Measurements from ENCODE around the gene NFIL3. TPM values are rescaled to one million over a fixed set of nuclear protein-coding genes. Genes with fewer than 3 reads are reported as not detected.
A peak's percentile ranks its signal among the peaks of the same experiment; 100 is the strongest.

The NFIL3 gene
- polyA plus RNA-seq, 4 donors = 10.1 to 72.9 (median 16.4) TPM

GRCh38 chr9:91419222-91420191 is 4.1 kb downstream of the NFIL3 start:
- DNase-seq (peak; percentile 68 to 82), FAIRE-seq (no peak)
- peak overlapping the region in 2 of 3 donors; percentile 7 to 71 for H3K27ac ChIP-seq (ENCODE audit: low read depth in 1 of 3, low read length in 2 of 3)
- 55 to 67% (median 58%) methylated on average over 10 of the region's 10 CpGs for WGBS, 3 donors
- H3K36me3 ChIP-seq (ENCODE audit: control insufficient read depth in 3 of 3, insufficient read depth in 2 of 3, low read depth in 1 of 3, low read length in 3 of 3) = no peaks in the 10 kb centered on the region
- H3K9me3 ChIP-seq (ENCODE audit: control insufficient read depth in 2 of 2, insufficient read depth in 1 of 2, low read depth in 1 of 2, low read length in 1 of 2) = no peaks in the 10 kb centered on the region
- H3K4me3 ChIP-seq (ENCODE audit: low read depth in 1 of 3, low read length in 3 of 3) = no peak overlapping the region
- peaks cover 2 to 14% (median 12%) of the 10 kb centered on the region in 3 donors for H3K4me1 ChIP-seq (ENCODE audit: control insufficient read depth in 3 of 3, insufficient read depth in 2 of 3, low read depth in 1 of 3, low read length in 2 of 3)
- no peaks in the 10 kb centered on the region for H3K27me3 ChIP-seq (ENCODE audit: control insufficient read depth in 3 of 3, insufficient read depth in 3 of 3, low read length in 3 of 3)

GRCh38 chr9:91418215-91418610 is 5.4 kb downstream of the NFIL3 start:
- peaks cover 0 to 3% (median 0%) of the 10 kb centered on the region in 3 donors for H3K36me3 ChIP-seq (ENCODE audit: control insufficient read depth in 3 of 3, insufficient read depth in 2 of 3, low read depth in 1 of 3, low read length in 3 of 3)
- no peaks in the 10 kb centered on the region for H3K9me3 ChIP-seq (ENCODE audit: control insufficient read depth in 2 of 2, insufficient read depth in 1 of 2, low read depth in 1 of 2, low read length in 1 of 2)
- DNase-seq (no peak), FAIRE-seq (no peak)
- peak overlapping the region in 1 of 3 donors; percentile 71 for H3K27ac ChIP-seq (ENCODE audit: low read depth in 1 of 3, low read length in 2 of 3)
- H3K4me1 ChIP-seq (ENCODE audit: control insufficient read depth in 3 of 3, insufficient read depth in 2 of 3, low read depth in 1 of 3, low read length in 2 of 3) = peaks cover 2 to 14% (median 12%) of the 10 kb centered on the region in 3 donors
- H3K4me3 ChIP-seq (ENCODE audit: low read depth in 1 of 3, low read length in 3 of 3) = no peak overlapping the region
- no peaks in the 10 kb centered on the region for H3K27me3 ChIP-seq (ENCODE audit: control insufficient read depth in 3 of 3, insufficient read depth in 3 of 3, low read length in 3 of 3)

- no peaks in the 10 kb centered on the region for H3K9me3 ChIP-seq (ENCODE audit: control insufficient read depth in 2 of 2, insufficient read depth in 1 of 2, low read depth in 1 of 2, low read length in 1 of 2)
- no peaks in the 10 kb centered on the region for H3K27me3 ChIP-seq (ENCODE audit: control insufficient read depth in 3 of 3, insufficient read depth in 3 of 3, low read length in 3 of 3)
- FAIRE-seq = no peak
- no peak for DNase-seq
- H3K27ac ChIP-seq (ENCODE audit: low read depth in 1 of 3, low read length in 2 of 3) = peak overlapping the region in 1 of 3 donors; percentile 1
- no peak overlapping the region for H3K4me3 ChIP-seq (ENCODE audit: low read depth in 1 of 3, low read length in 3 of 3)
- 81 to 91% (median 86%) methylated on average over 9 of the region's 9 CpGs for WGBS, 3 donors
- H3K4me1 ChIP-seq (ENCODE audit: control insufficient read depth in 3 of 3, insufficient read depth in 2 of 3, low read depth in 1 of 3, low read length in 2 of 3) = peaks cover 2 to 14% (median 12%) of the 10 kb centered on the region in 3 donors
- H3K36me3 ChIP-seq (ENCODE audit: control insufficient read depth in 3 of 3, insufficient read depth in 2 of 3, low read depth in 1 of 3, low read length in 3 of 3) = peaks cover 0 to 4% (median 0%) of the 10 kb centered on the region in 3 donors
Measured at GRCh38 chr9:91417602-91418214, 5.9 kb downstream of the NFIL3 start.

- FAIRE-seq = peak; percentile 15
- Histone ChIP-seq H3K27ac (ENCODE audit: low read depth in 1 of 3, low read length in 2 of 3) (no peak overlapping the region), H3K4me1 (ENCODE audit: control insufficient read depth in 3 of 3, insufficient read depth in 2 of 3, low read depth in 1 of 3, low read length in 2 of 3) (peaks cover 0 to 14% (median 12%) of the 10 kb centered on the region in 3 donors), H3K4me3 (ENCODE audit: low read depth in 1 of 3, low read length in 3 of 3) (no peak overlapping the region), H3K27me3 (ENCODE audit: control insufficient read depth in 3 of 3, insufficient read depth in 3 of 3, low read length in 3 of 3) (no peaks in the 10 kb centered on the region), H3K36me3 (ENCODE audit: control insufficient read depth in 3 of 3, insufficient read depth in 2 of 3, low read depth in 1 of 3, low read length in 3 of 3) (peaks cover 0 to 4% (median 0%) of the 10 kb centered on the region in 3 donors), H3K9me3 (ENCODE audit: control insufficient read depth in 2 of 2, insufficient read depth in 1 of 2, low read depth in 1 of 2, low read length in 1 of 2) (no peaks in the 10 kb centered on the region)
- WGBS, 3 donors = 64 to 79% (median 73%) methylated on average over 4 of the region's 4 CpGs
- no peak for DNase-seq
Measured at GRCh38 chr9:91416096-91416712, 7.4 kb downstream of the NFIL3 start.

GRCh38 chr9:91415290-91415689 is 8.3 kb downstream of the NFIL3 start:
- H3K4me1 ChIP-seq (ENCODE audit: control insufficient read depth in 3 of 3, insufficient read depth in 2 of 3, low read depth in 1 of 3, low read length in 2 of 3) = peaks cover 0 to 12% (median 9%) of the 10 kb centered on the region in 3 donors
- FAIRE-seq = no peak

GRCh38 chr9:91412941-91413340 is 10.7 kb downstream of the NFIL3 start:
- DNase-seq (no peak), FAIRE-seq (no peak)
- Histone ChIP-seq H3K4me1 (ENCODE audit: control insufficient read depth in 3 of 3, insufficient read depth in 2 of 3, low read depth in 1 of 3, low read length in 2 of 3) (peaks cover 0 to 4% (median 4%) of the 10 kb centered on the region in 3 donors), H3K9me3 (ENCODE audit: control insufficient read depth in 2 of 2, insufficient read depth in 1 of 2, low read depth in 1 of 2, low read length in 1 of 2) (no peaks in the 10 kb centered on the region), H3K4me3 (ENCODE audit: low read depth in 1 of 3, low read length in 3 of 3) (no peak overlapping the region), H3K27ac (ENCODE audit: low read depth in 1 of 3, low read length in 2 of 3) (no peak overlapping the region), H3K36me3 (ENCODE audit: control insufficient read depth in 3 of 3, insufficient read depth in 2 of 3, low read depth in 1 of 3, low read length in 3 of 3) (peaks cover 12 to 13% (median 13%) of the 10 kb centered on the region in 3 donors), H3K27me3 (ENCODE audit: control insufficient read depth in 3 of 3, insufficient read depth in 3 of 3, low read length in 3 of 3) (no peaks in the 10 kb centered on the region)
- WGBS, 3 donors = 73 to 80% (median 75%) methylated on average over 2 of the region's 2 CpGs

More at GRCh38 chr9:91415290-91415689, 8.3 kb downstream of the NFIL3 start:
- H3K9me3 ChIP-seq (ENCODE audit: control insufficient read depth in 2 of 2, insufficient read depth in 1 of 2, low read depth in 1 of 2, low read length in 1 of 2) = no peaks in the 10 kb centered on the region
- WGBS, 3 donors = 69 to 90% (median 71%) methylated on average over 3 of the region's 3 CpGs
- DNase-seq = no peak
- H3K27ac ChIP-seq (ENCODE audit: low read depth in 1 of 3, low read length in 2 of 3) = no peak overlapping the region
- H3K27me3 ChIP-seq (ENCODE audit: control insufficient read depth in 3 of 3, insufficient read depth in 3 of 3, low read length in 3 of 3) = no peaks in the 10 kb centered on the region
- peaks cover 1 to 4% (median 2%) of the 10 kb centered on the region in 3 donors for H3K36me3 ChIP-seq (ENCODE audit: control insufficient read depth in 3 of 3, insufficient read depth in 2 of 3, low read depth in 1 of 3, low read length in 3 of 3)
- no peak overlapping the region for H3K4me3 ChIP-seq (ENCODE audit: low read depth in 1 of 3, low read length in 3 of 3)

GRCh38 chr9:91411096-91411771 is 12.4 kb downstream of the NFIL3 start:
- Histone ChIP-seq H3K27ac (ENCODE audit: low read depth in 1 of 3, low read length in 2 of 3) (no peak overlapping the region), H3K4me3 (ENCODE audit: low read depth in 1 of 3, low read length in 3 of 3) (no peak overlapping the region), H3K27me3 (ENCODE audit: control insufficient read depth in 3 of 3, insufficient read depth in 3 of 3, low read length in 3 of 3) (no peaks in the 10 kb centered on the region), H3K36me3 (ENCODE audit: control insufficient read depth in 3 of 3, insufficient read depth in 2 of 3, low read depth in 1 of 3, low read length in 3 of 3) (peaks cover 14 to 20% (median 15%) of the 10 kb centered on the region in 3 donors), H3K9me3 (ENCODE audit: control insufficient read depth in 2 of 2, insufficient read depth in 1 of 2, low read depth in 1 of 2, low read length in 1 of 2) (no peaks in the 10 kb centered on the region), H3K4me1 (ENCODE audit: control insufficient read depth in 3 of 3, insufficient read depth in 2 of 3, low read depth in 1 of 3, low read length in 2 of 3) (peaks cover 0 to 4% (median 0%) of the 10 kb centered on the region in 3 donors)
- no peak for FAIRE-seq
- no peak for DNase-seq
- 50 to 58% (median 55%) methylated on average over 5 of the region's 5 CpGs for WGBS, 3 donors

- WGBS, 3 donors = 96 to 98% (median 96%) methylated on average over 12 of the region's 12 CpGs
- DNase-seq (no peak), FAIRE-seq (no peak)
- H3K27me3 ChIP-seq (ENCODE audit: control insufficient read depth in 3 of 3, insufficient read depth in 3 of 3, low read length in 3 of 3) = no peaks in the 10 kb centered on the region
- peaks cover 0 to 2% (median 0%) of the 10 kb centered on the region in 3 donors for H3K4me1 ChIP-seq (ENCODE audit: control insufficient read depth in 3 of 3, insufficient read depth in 2 of 3, low read depth in 1 of 3, low read length in 2 of 3)
- H3K4me3 ChIP-seq (ENCODE audit: low read depth in 1 of 3, low read length in 3 of 3) = no peak overlapping the region
- H3K36me3 ChIP-seq (ENCODE audit: control insufficient read depth in 3 of 3, insufficient read depth in 2 of 3, low read depth in 1 of 3, low read length in 3 of 3) = peaks cover 14 to 20% (median 15%) of the 10 kb centered on the region in 3 donors
- H3K9me3 ChIP-seq (ENCODE audit: control insufficient read depth in 2 of 2, insufficient read depth in 1 of 2, low read depth in 1 of 2, low read length in 1 of 2) = no peaks in the 10 kb centered on the region
- H3K27ac ChIP-seq (ENCODE audit: low read depth in 1 of 3, low read length in 2 of 3) = no peak overlapping the region
Measured at GRCh38 chr9:91410161-91410560, 13.5 kb downstream of the NFIL3 start.

Measured in small intestine (tissue), 7 donors.